Lower lobe of right lung (tissue), 2 donors: ENCODE measurements around the gene BTC. TPM values are rescaled to one million over a fixed set of nuclear protein-coding genes. Genes with fewer than 3 reads are reported as not detected.

Experiments used
- ATAC-seq, 2 donors: fragments of 200-7000 bp; cut with Tn5 transposase; one replicate each; pipeline ENCODE4 v1.9.1; 2020 to 2022; ENCODE audit warnings: mild to moderate bottlenecking in 2 of 2, moderate library complexity in 2 of 2
- DNase-seq: peaks from one replicate; pipeline ENCODE4 v3.0.0-alpha.2; 2020
- H3K27ac ChIP-seq: fragments of 200-600 bp; one replicate; pipeline ENCODE4 v1.8.0; 2022
- H3K27me3 ChIP-seq: fragments of 200-600 bp; one replicate; pipeline ENCODE4 v1.8.0; 2022; ENCODE audit warnings: low read depth
- H3K36me3 ChIP-seq: fragments of 200-600 bp; one replicate; pipeline ENCODE4 v1.8.0; 2022; ENCODE audit warnings: mild to moderate bottlenecking
- H3K4me1 ChIP-seq: fragments of 200-600 bp; one replicate; pipeline ENCODE4 v1.8.0; 2022
- H3K4me3 ChIP-seq: fragments of 200-600 bp; one replicate; pipeline ENCODE4 v1.8.0; 2022; ENCODE audit warnings: mild to moderate bottlenecking
- H3K9me3 ChIP-seq: fragments of 200-600 bp; one replicate; pipeline ENCODE4 v1.8.0; 2022
- CTCF ChIP-seq: fragments of 200-600 bp; IDR thresholded peaks from one replicate; pipeline ENCODE4 v1.8.0; 2022; ENCODE audit warnings: antibody characterized with exemption, mild to moderate bottlenecking
- intact Hi-C: fragments of 100-400 bp; cut with DNase I; formaldehyde crosslinking; loops from one replicate; pipeline ENCODE4 v1.11.0; 2022
- total RNA-seq: library from RNA; stranded (reverse); fragmentation: NEBNext Ultra II Directional; extraction: Animal tissue kit (Norgen Biotek cat#: 25700); gene quantifications from one replicate; pipeline ENCODE4 v1.2.1, GENCODE V29; 2021
- donor health status: DM: no; HTN: yes; CAD: no; lungs with severe emphysema.

The BTC gene
- total RNA-seq, 1 donor from 2014 or later: 2.9 TPM

GRCh38 chr4:74751856-74752255, 42.5 kb downstream of the BTC start:
- no peak for ATAC-seq
- intact Hi-C loops: no loop called here
- no peak for DNase-seq

DNA sequence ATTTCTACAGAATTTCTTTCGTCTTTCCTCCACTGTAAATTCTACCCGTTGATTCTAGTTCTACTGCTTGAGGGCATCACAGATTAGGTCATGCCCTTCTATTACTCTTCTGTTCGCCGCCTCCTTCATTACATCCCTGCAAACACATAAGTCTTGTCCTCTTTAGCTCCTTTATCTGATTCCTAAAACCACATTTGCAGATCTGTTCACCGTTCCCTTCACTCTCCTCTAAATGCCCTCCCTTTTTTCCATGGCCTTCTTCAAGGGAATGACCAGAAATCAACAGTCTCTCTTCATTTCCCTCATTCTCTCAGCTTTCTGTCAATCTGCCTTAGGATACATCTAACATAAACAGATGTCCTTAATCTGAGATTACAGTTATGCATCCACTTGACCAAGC, 43.1 kb downstream of the BTC start:
- no peak for TF ChIP-seq CTCF
- intact Hi-C loops: no loop called here
- DNase-seq (no peak), ATAC-seq (no peak)
- Histone ChIP-seq H3K4me3 (no peak overlapping the region), H3K27ac (no peak overlapping the region), H3K4me1 (no peaks in the 10 kb centered on the region), H3K27me3 (no peaks in the 10 kb centered on the region), H3K36me3 (no peaks in the 10 kb centered on the region), H3K9me3 (no peaks in the 10 kb centered on the region)

More at GRCh38 chr4:74751856-74752255, 42.5 kb downstream of the BTC start:
- Histone ChIP-seq H3K4me3 (no peak overlapping the region), H3K36me3 (no peaks in the 10 kb centered on the region), H3K4me1 (no peaks in the 10 kb centered on the region), H3K9me3 (no peaks in the 10 kb centered on the region), H3K27ac (no peak overlapping the region), H3K27me3 (no peaks in the 10 kb centered on the region)
- no peak for TF ChIP-seq CTCF

DNA sequence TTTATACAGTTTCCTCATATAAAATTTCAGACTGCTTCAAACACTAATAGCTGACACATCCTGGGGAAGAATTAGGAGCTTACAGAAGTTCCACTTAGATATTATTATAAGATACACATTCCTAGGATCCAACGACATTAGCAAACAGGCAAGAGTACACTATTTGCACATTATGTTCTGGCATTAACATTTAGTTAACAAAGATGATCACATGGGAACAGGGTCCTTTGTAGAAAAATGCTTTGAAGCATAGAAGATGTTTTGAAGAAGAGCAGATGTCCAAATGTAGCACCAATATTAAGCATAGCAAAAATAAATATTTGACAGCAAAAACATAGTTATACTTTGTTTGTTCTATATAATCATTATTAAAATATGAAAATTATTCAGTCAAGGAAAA, 52.1 kb downstream of the BTC start:
- DNase-seq (no peak), ATAC-seq (no peak)
- Histone ChIP-seq H3K27me3 (no peaks in the 10 kb centered on the region), H3K27ac (no peak overlapping the region), H3K36me3 (no peaks in the 10 kb centered on the region), H3K9me3 (no peaks in the 10 kb centered on the region), H3K4me1 (no peaks in the 10 kb centered on the region), H3K4me3 (no peak overlapping the region)
- no peak for TF ChIP-seq CTCF
- intact Hi-C loops: no loop called here

DNA sequence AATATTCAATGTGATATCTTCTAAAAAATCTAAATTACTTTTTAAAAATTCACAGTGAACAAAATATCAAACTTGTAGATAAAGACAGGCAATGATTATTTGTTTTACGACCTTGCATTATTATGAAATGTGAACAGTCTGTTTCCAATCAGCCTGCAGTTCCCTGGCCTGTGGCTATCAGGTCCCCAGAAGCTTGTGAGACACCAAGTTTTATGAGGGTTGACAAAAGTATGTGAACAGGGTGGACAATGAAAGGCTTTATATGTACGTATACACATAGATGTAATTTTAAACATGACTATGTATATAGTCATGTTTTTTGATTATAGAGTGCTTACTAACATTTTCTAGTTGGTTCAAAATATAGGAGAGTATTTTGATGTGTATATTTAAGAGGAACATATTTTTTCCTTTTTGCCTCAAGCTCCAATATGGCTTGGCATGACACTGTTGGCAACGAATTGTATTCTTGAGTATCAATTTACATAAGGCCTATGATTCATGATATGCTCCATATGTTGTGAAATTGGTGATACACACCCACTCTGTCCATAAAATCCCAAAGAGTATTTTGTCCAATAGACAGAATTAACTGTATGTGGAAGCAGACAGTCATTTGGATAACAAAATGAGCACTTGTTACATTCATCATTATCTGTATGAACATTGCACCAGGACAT, 55.7 kb downstream of the BTC start:
- no peak for ATAC-seq
- H3K27me3 ChIP-seq: no peaks in the 10 kb centered on the region
- H3K36me3 ChIP-seq: no peaks in the 10 kb centered on the region
- DNase-seq: no peak
- no peaks in the 10 kb centered on the region for H3K9me3 ChIP-seq
- intact Hi-C loops: no loop called here
- H3K4me3 ChIP-seq: no peak overlapping the region
- no peak for TF ChIP-seq CTCF
- no peaks in the 10 kb centered on the region for H3K4me1 ChIP-seq
- no peak overlapping the region for H3K27ac ChIP-seq

GRCh38 chr4:74734995-74735394, 59.3 kb downstream of the BTC start:
- Histone ChIP-seq H3K27me3 (no peaks in the 10 kb centered on the region), H3K4me3 (no peak overlapping the region), H3K4me1 (no peaks in the 10 kb centered on the region), H3K9me3 (no peaks in the 10 kb centered on the region), H3K27ac (no peak overlapping the region), H3K36me3 (no peaks in the 10 kb centered on the region)
- DNase-seq (no peak), ATAC-seq (no peak)
- intact Hi-C loops: no loop called here
- no peak for TF ChIP-seq CTCF
